ENCODE measurements around the gene AAK1. TPM values are rescaled to one million over a fixed set of nuclear protein-coding genes. Genes with fewer than 3 reads are reported as not detected.

The AAK1 gene
- total and polyA plus RNA-seq, 8 donors = 12.9 to 115 (median 66.8) TPM

DNA sequence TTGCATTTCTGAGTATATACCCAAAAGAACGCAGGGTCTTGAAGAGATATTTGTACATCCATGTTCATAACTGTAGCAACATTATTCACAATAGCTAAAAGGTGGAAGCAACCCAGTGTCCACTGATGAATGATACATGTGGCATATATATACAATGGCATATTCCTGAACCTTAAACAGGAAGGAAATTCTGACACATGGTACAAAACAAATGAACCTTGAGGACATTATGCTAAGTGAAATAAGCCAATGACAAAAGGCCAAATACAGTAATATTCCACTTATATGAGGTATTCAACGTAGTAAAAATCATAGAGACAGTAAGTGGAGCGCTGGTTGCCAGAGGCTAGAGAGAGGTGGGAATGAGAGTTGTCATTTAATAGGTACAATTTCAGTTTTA lies 8.1 kb downstream of the AAK1 start:
- peaks cover 5 to 77% (median 49%) of the 10 kb centered on the region in 4 donors for H3K4me1 ChIP-seq
- intact Hi-C loops (cut with DNase I; ENCODE audit: low total_unique reads) = no loop called here
- peaks cover 4 to 22% (median 14%) of the 10 kb centered on the region in 4 donors for H3K36me3 ChIP-seq
- no peaks in the 10 kb centered on the region for H3K9me3 ChIP-seq
- no peaks in the 10 kb centered on the region for H3K27me3 ChIP-seq
- no peak for TF ChIP-seq CTCF (IDR thresholded peaks at IDR 0.05)
- no peak for TF ChIP-seq EP300 (IDR thresholded peaks at IDR 0.05)
- no peak for TF ChIP-seq POLR2AphosphoS5 (IDR thresholded peaks at IDR 0.05)
- no peak overlapping the region for H3K27ac ChIP-seq
- H3K4me3 ChIP-seq = no peak overlapping the region
- no peak for DNase-seq
- 67 to 97% (median 75%) methylated on average over 3 of the region's 3 CpGs for WGBS, 5 donors

DNA sequence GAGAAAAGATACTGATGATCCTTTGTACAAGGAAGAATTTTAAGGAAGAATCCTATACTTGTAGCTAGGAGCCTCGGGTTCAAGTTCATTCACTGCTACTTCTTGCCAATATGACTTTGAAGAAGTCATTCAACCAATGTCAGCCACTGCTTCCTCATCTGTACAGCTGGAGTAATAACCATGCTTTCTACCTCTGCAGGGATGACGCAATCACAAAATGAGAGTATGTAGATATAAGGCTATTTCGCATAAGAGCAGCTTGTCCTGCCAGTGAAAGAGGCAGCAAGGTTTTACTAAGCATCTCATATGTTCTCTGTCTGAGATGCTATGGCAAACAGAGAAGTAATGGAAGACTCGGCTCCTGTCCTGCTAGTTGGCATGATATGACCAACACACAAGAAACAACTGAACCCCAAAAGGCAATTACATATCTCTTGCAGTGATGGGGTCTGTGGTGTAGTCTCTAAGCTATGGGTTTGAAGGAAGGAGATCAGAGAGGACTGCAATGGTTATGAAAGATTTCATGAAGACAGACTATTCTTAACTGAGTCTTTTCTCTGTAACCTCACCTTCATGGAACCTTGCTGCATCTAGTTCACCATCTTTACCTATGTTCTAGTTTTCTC lies 9.2 kb downstream of the AAK1 start:
- TF ChIP-seq CTCF (IDR thresholded peaks at IDR 0.05) (no peak), POLR2AphosphoS5 (IDR thresholded peaks at IDR 0.05) (no peak), EP300 (IDR thresholded peaks at IDR 0.05) (no peak), POLR2A (IDR thresholded peaks at IDR 0.05) (no peak)
- no peak overlapping the region for H3K4me3 ChIP-seq
- peaks cover 4 to 22% (median 14%) of the 10 kb centered on the region in 4 donors for H3K36me3 ChIP-seq
- H3K27me3 ChIP-seq = no peaks in the 10 kb centered on the region
- peaks cover 9 to 75% (median 44%) of the 10 kb centered on the region in 4 donors for H3K4me1 ChIP-seq
- DNase-seq = no peak
- no peak overlapping the region for H3K27ac ChIP-seq
- intact Hi-C loops (cut with DNase I; ENCODE audit: low total_unique reads) = no loop called here
- H3K9me3 ChIP-seq = no peaks in the 10 kb centered on the region
- WGBS, 5 donors = 88 to 92% (median 89%) methylated on average over 4 of the region's 4 CpGs

- no peak for DNase-seq
- Histone ChIP-seq H3K4me1 (peaks cover 9 to 75% (median 38%) of the 10 kb centered on the region in 4 donors), H3K36me3 (peaks cover 0 to 5% (median 0%) of the 10 kb centered on the region in 4 donors), H3K4me3 (no peak overlapping the region), H3K27ac (peak overlapping the region in 1 of 5 donors; percentile 20), H3K27me3 (no peaks in the 10 kb centered on the region), H3K9me3 (no peaks in the 10 kb centered on the region)
- TF ChIP-seq CTCF (IDR thresholded peaks at IDR 0.05) (no peak), POLR2AphosphoS5 (IDR thresholded peaks at IDR 0.05) (no peak), EP300 (IDR thresholded peaks at IDR 0.05) (no peak), POLR2A (IDR thresholded peaks at IDR 0.05) (no peak)
- intact Hi-C loops (cut with DNase I; ENCODE audit: low total_unique reads) = no loop called here
Observed at GRCh38 chr2:69631402-69631801, 12.1 kb downstream of the AAK1 start.

DNA sequence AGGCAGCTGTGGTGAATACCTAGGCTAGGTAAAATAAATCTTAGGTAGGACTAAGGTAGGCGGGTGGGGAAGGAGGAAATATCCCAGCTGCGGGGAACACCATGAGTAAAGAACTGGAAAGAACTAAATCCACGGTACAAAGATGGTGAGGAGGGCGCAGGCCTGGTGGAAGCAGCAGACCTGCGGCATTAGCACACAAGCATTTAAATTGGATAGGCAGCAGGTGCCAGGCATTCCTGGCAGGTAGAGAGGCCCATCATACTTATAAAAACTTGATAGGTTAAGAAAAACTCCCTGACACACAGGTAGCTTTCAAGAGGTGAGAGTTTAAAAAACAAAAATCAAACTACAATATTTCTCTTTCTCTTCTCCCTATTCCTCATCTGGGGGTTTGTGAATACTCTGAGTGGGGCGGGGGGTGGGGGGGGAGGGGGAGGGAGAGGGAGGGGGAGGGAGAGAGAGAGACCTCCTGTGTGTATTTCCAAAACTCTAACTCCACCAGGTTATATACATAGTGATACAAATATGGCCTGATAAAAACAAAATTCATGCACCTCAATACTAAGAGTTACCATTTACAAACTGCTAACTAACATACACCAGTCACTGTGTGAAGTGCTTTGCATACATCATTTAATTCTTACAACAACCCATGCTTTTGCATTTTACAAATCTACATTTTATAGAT lies 13.5 kb downstream of the AAK1 start:
- TF ChIP-seq POLR2A (IDR thresholded peaks at IDR 0.05) = no peak
- no peak for TF ChIP-seq CTCF (IDR thresholded peaks at IDR 0.05)
- TF ChIP-seq EP300 (IDR thresholded peaks at IDR 0.05) = no peak
- no peak for TF ChIP-seq POLR2AphosphoS5 (IDR thresholded peaks at IDR 0.05)
- WGBS, 5 donors = 83 to 89% (median 86%) methylated on average over 6 of the region's 6 CpGs
- intact Hi-C loops (cut with DNase I; ENCODE audit: low total_unique reads) = no loop called here
- H3K4me1 ChIP-seq = peaks cover 13 to 80% (median 42%) of the 10 kb centered on the region in 4 donors
- H3K27ac ChIP-seq = no peak overlapping the region
- no peaks in the 10 kb centered on the region for H3K27me3 ChIP-seq
- no peaks in the 10 kb centered on the region for H3K9me3 ChIP-seq
- DNase-seq = no peak
- H3K4me3 ChIP-seq = no peak overlapping the region
- peaks cover 0 to 5% (median 0%) of the 10 kb centered on the region in 4 donors for H3K36me3 ChIP-seq

All from stomach (tissue), 9 donors.